GM23338 (cell line): ENCODE results near the gene B4GALNT4. TPM values are rescaled to one million over a fixed set of nuclear protein-coding genes. Genes with fewer than 3 reads are reported as not detected.

ENCODE experiments used
- ATAC-seq: fragments of 200-7000 bp; cut with Tn5 transposase; 3 replicates; pipeline ENCODE4 v1.9.1; 2020
- DNase-seq: peaks from one replicate; pipeline ENCODE4 v3.0.0-alpha.2; 2015; ENCODE audit warnings: low spot score
- H2AFZ ChIP-seq: fragments of 200-600 bp; sonication (generic); 2 replicates; pipeline ENCODE4 v1.8.0; 2016; ENCODE audit warnings: antibody characterized with exemption, mild to moderate bottlenecking, moderate library complexity
- H3F3A ChIP-seq: fragments of 200-600 bp; sonication (generic); replicated peaks from 2 replicates; pipeline ENCODE4 v1.8.0; 2017; ENCODE audit warnings: antibody characterized with exemption, mixed run types, low read depth
- H3K27ac ChIP-seq: fragments of 200-600 bp; sonication (generic); 2 replicates; pipeline ENCODE4 v1.6.1; 2016; ENCODE audit warnings: low read depth
- H3K27me3 ChIP-seq: fragments of 200-600 bp; sonication (generic); 2 replicates; pipeline ENCODE4 v1.8.0; 2016; ENCODE audit warnings: mild to moderate bottlenecking, mixed run types, moderate library complexity; ENCODE audit not compliant: insufficient read depth
- H3K36me3 ChIP-seq: fragments of 200-600 bp; sonication (generic); 2 replicates; pipeline ENCODE4 v1.8.0; 2016; ENCODE audit warnings: mild to moderate bottlenecking; ENCODE audit not compliant: insufficient read depth
- H3K4me1 ChIP-seq: fragments of 200-600 bp; sonication (generic); 2 replicates; pipeline ENCODE4 v1.8.0; 2016; ENCODE audit warnings: mild to moderate bottlenecking, moderate library complexity; ENCODE audit not compliant: insufficient read depth
- H3K4me2 ChIP-seq: fragments of 200-600 bp; sonication (generic); 2 replicates; pipeline ENCODE4 v1.7.1; 2017; ENCODE audit warnings: mixed run types
- H3K4me3 ChIP-seq: fragments of 200-600 bp; sonication (generic); 2 replicates; pipeline ENCODE4 v1.6.1; 2016; ENCODE audit warnings: mixed run types
- H3K79me2 ChIP-seq: fragments of 200-600 bp; sonication (generic); replicated peaks from 2 replicates; pipeline ENCODE4 v1.8.0; 2017; ENCODE audit warnings: mild to moderate bottlenecking; ENCODE audit not compliant: insufficient read depth
- H3K9me2 ChIP-seq: fragments of 200-600 bp; sonication (generic); 2 replicates; pipeline ENCODE4 v1.8.0; 2017; ENCODE audit not compliant: insufficient read depth
- H4K20me1 ChIP-seq: fragments of 200-600 bp; sonication (generic); replicated peaks from 2 replicates; pipeline ENCODE4 v1.8.0; 2017; ENCODE audit warnings: mild to moderate bottlenecking; ENCODE audit not compliant: insufficient read depth
- H3K27ac Mint-ChIP-seq: 2 replicates; pipeline ENCODE4 v1.8.0; 2020; ENCODE audit warnings: inconsistent platforms, mild to moderate bottlenecking, moderate library complexity, mixed read lengths
- H3K27me3 Mint-ChIP-seq: 3 replicates; pipeline ENCODE4 v1.8.0; 2022; ENCODE audit warnings: low read depth, mild to moderate bottlenecking, moderate library complexity, mixed read lengths, inconsistent platforms; ENCODE audit not compliant: insufficient read depth, poor library complexity
- H3K36me3 Mint-ChIP-seq: 3 replicates; pipeline ENCODE4 v1.8.0; 2021; ENCODE audit warnings: low read depth, mild to moderate bottlenecking, inconsistent platforms, moderate library complexity, mixed read lengths
- H3K4me1 Mint-ChIP-seq: 3 replicates; pipeline ENCODE4 v1.8.0; 2020; ENCODE audit warnings: mild to moderate bottlenecking, inconsistent platforms, mixed read lengths
- H3K4me3 Mint-ChIP-seq: 3 replicates; pipeline ENCODE4 v1.8.0; 2021; ENCODE audit warnings: moderate library complexity, mild to moderate bottlenecking, inconsistent platforms, mixed read lengths
- H3K9me3 Mint-ChIP-seq: 3 replicates; pipeline ENCODE4 v1.8.0; 2020; ENCODE audit warnings: moderate library complexity, mild to moderate bottlenecking, inconsistent platforms, mixed read lengths
- CREB1 ChIP-seq: fragments of 250-450 bp; sonication (Bioruptor Pico); IDR thresholded peaks from 2 replicates; pipeline ENCODE4 v1.5.0; 2020; ENCODE audit warnings: low read depth, mild to moderate bottlenecking, moderate library complexity
- EZH2 ChIP-seq: fragments of 200-600 bp; sonication (generic); IDR thresholded peaks from one replicate; pipeline ENCODE4 v1.8.0; 2017; ENCODE audit warnings: antibody characterized with exemption, mild to moderate bottlenecking, low read depth; ENCODE audit not compliant: unreplicated experiment
- JUNB ChIP-seq: IDR thresholded peaks from one replicate; pipeline ENCODE4 v1.6.1; 2016; ENCODE audit warnings: antibody characterized with exemption; ENCODE audit not compliant: unreplicated experiment
- REST ChIP-seq: IDR thresholded peaks from one replicate; pipeline ENCODE4 v1.6.1; 2018; ENCODE audit warnings: antibody characterized with exemption; ENCODE audit not compliant: unreplicated experiment
- STAT1 ChIP-seq: IDR thresholded peaks from one replicate; pipeline ENCODE4 v1.6.1; 2016; ENCODE audit warnings: antibody characterized with exemption; ENCODE audit not compliant: unreplicated experiment
- ZNF331 ChIP-seq: fragments of 250-450 bp; sonication (Bioruptor Pico); IDR thresholded peaks from 2 replicates; pipeline ENCODE4 v1.5.0; 2020; ENCODE audit warnings: low read depth, mild to moderate bottlenecking, moderate library complexity
- polyA plus RNA-seq: library from polyadenylated mRNA; unstranded; fragments of >200 nt; fragmentation: Nextera tagmentation; extraction: Ambion mirVana; gene quantifications from 2 replicates; pipeline ENCODE4 v1.2.1, GENCODE V29; 2016
- total RNA-seq: library from RNA; depleted of rRNA; stranded (reverse); fragments of >200 nt; shearing (Covaris generic); gene quantifications from 2 replicates; pipeline ENCODE4 v1.2.3, GENCODE V29; 2014
- TF ChIP-seq, protein P1 (sequence below), 2 experiments: fragments of 200-600 bp in 1 of 2; sonication (generic) in 1 of 2; conservative IDR thresholded peaks; 2 replicates each; pipeline versions ENCODE4 v1.5.1 to v1.6.1; 2016 to 2017; ENCODE audit warnings: antibody characterized with exemption in 2 of 2, low read depth in 2 of 2, mild to moderate bottlenecking in 2 of 2, moderate library complexity in 1 of 2

Gene B4GALNT4
- total and polyA plus RNA-seq, 2 experiments from 2014 or later = 49.9 to 92.6 TPM

DNA sequence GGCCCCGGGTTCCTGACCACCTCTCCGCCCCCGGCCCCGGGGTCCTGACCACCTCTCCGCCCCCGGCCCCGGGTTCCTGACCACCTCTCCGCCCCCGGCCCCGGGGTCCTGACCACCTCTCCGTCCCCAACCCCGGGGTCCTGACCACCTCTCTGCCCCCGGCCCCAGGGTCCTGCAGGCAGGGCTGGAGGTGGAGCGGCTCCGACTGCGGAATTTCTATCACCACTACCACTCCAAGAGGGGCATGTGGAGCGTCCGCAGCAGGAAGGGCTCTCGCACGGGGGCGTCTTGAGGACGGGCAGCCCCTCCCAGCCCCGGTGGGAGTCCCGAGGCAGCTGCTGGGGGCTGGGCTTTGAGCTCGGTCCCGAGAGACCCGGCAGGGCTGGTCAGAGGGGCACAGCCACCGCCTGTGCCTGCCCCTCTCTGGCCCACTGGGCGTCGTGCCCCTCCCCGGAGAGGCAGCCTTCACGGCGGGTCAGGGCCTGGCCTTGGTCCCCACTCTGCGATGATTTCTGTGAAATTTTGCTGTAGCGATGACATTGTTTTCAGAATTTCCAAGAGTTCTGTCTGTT is 12.3 kb downstream of the B4GALNT4 start:
- TF ChIP-seq CREB1 (CRISPR knock-in tag) = no peak
- TF ChIP-seq ZNF331 = no peak
- no peak for TF ChIP-seq EZH2
- TF ChIP-seq REST = no peak
- no peak for TF ChIP-seq JUNB
- TF ChIP-seq, protein P1, sequence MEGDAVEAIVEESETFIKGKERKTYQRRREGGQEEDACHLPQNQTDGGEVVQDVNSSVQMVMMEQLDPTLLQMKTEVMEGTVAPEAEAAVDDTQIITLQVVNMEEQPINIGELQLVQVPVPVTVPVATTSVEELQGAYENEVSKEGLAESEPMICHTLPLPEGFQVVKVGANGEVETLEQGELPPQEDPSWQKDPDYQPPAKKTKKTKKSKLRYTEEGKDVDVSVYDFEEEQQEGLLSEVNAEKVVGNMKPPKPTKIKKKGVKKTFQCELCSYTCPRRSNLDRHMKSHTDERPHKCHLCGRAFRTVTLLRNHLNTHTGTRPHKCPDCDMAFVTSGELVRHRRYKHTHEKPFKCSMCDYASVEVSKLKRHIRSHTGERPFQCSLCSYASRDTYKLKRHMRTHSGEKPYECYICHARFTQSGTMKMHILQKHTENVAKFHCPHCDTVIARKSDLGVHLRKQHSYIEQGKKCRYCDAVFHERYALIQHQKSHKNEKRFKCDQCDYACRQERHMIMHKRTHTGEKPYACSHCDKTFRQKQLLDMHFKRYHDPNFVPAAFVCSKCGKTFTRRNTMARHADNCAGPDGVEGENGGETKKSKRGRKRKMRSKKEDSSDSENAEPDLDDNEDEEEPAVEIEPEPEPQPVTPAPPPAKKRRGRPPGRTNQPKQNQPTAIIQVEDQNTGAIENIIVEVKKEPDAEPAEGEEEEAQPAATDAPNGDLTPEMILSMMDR (conservative IDR thresholded peaks at IDR 0.05; ENCODE audit: low read depth in 2 of 2) = no peak
- Histone ChIP-seq H4K20me1 (no peaks in the 10 kb centered on the region), H3K4me1 (no peaks in the 10 kb centered on the region), H3K27ac (no peak overlapping the region), H3K4me3 (no peak overlapping the region), H3K9me2 (no peaks in the 10 kb centered on the region), H3K27me3 (no peaks in the 10 kb centered on the region), H3K36me3 (no peaks in the 10 kb centered on the region), H2AFZ (no peak overlapping the region), H3F3A (no peaks in the 10 kb centered on the region; the same call in 1 of the 2 replicates), H3K79me2 (no peaks in the 10 kb centered on the region), H3K4me2 (no peak overlapping the region)
- no peak for DNase-seq
- peaks cover 36% of the 10 kb centered on the region for H3K36me3 Mint-ChIP-seq
- H3K4me1 Mint-ChIP-seq = no peaks in the 10 kb centered on the region; the same call in 2 of the 3 replicates
- H3K27me3 Mint-ChIP-seq = peaks cover 20% of the 10 kb centered on the region
- peaks cover 9% of the 10 kb centered on the region for H3K9me3 Mint-ChIP-seq
- H3K4me3 Mint-ChIP-seq = no peak overlapping the region
- no peak overlapping the region for H3K27ac Mint-ChIP-seq
- ATAC-seq = no peak

GRCh38 chr11:382081-382629 is 12.9 kb downstream of the B4GALNT4 start:
- Histone ChIP-seq H3K4me1 (no peaks in the 10 kb centered on the region), H3K4me2 (no peak overlapping the region), H4K20me1 (no peaks in the 10 kb centered on the region), H2AFZ (no peak overlapping the region), H3K27ac (no peak overlapping the region), H3K79me2 (no peaks in the 10 kb centered on the region), H3K36me3 (no peaks in the 10 kb centered on the region), H3F3A (no peaks in the 10 kb centered on the region; the same call in 1 of the 2 replicates), H3K9me2 (no peaks in the 10 kb centered on the region), H3K4me3 (no peak overlapping the region), H3K27me3 (no peaks in the 10 kb centered on the region)
- no peaks in the 10 kb centered on the region; the same call in 2 of the 3 replicates for H3K4me1 Mint-ChIP-seq
- peaks cover 15% of the 10 kb centered on the region for H3K9me3 Mint-ChIP-seq
- peaks cover 20% of the 10 kb centered on the region for H3K27me3 Mint-ChIP-seq
- H3K36me3 Mint-ChIP-seq = peaks cover 41% of the 10 kb centered on the region
- ATAC-seq (no peak), DNase-seq (no peak)
- no peak overlapping the region for H3K4me3 Mint-ChIP-seq
- H3K27ac Mint-ChIP-seq = no peak overlapping the region
- TF ChIP-seq, protein P1 (conservative IDR thresholded peaks at IDR 0.05; ENCODE audit: low read depth in 2 of 2) = no peak
- TF ChIP-seq STAT1 = no peak
